C1 segment of cervical spinal cord (tissue), 14 donors: ENCODE data around the gene OR51I2.
A peak's percentile ranks its signal among the peaks of the same experiment; 100 is the strongest.

Source experiments
- DNase-seq, 14 donors: peaks; one replicate each; lab custom pipeline; 2025; lab: John Stamatoyannopoulos, UW

Gene OR51I2, protein sequence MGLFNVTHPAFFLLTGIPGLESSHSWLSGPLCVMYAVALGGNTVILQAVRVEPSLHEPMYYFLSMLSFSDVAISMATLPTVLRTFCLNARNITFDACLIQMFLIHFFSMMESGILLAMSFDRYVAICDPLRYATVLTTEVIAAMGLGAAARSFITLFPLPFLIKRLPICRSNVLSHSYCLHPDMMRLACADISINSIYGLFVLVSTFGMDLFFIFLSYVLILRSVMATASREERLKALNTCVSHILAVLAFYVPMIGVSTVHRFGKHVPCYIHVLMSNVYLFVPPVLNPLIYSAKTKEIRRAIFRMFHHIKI

DNA sequence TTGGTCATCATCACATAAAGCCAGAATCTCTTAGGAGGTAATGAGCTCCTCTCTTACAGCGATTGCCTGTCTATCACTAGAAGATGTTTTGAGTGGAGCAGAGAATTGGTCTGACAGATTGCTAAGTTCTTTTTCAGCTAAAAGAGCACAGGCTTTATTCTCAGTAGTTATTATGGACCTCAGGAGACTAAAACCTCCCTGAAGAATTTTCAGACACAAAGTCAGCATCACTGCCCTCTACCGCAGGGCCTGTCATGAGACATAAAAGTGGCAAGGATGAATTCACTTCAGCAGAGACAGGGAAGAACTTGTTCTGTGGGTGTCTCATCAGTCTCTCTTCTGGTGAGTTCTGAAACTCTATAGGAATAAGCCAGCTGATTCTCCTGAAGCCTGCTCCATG lies at the start of gene OR51I2:
OR51I2 (plus strand) TSS at position 301 of the 400 bp plus-strand sequence. CDS start 4,166 bp downstream, outside the sequence.
- DNase-seq: no peak

DNA sequence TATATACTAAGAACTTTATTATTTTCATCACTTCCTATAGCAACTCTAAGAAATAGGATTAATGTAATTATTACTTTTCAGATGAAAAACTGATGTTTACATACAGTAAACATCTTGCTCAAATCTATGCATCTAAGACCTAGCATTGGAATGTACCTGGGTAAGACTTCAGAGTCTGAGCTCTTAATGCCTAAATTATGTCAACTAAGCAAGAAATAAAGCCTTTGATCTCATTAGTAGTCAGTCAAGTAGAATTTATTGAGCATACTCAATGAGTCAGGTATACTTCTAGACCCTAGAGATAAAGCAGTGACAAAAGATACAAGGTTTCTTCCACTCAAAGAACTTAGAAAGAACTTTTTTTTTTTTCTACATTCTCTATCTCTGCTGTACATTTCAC lies 44.0 kb upstream of the OR51I2 start:
- no peak for DNase-seq

DNA sequence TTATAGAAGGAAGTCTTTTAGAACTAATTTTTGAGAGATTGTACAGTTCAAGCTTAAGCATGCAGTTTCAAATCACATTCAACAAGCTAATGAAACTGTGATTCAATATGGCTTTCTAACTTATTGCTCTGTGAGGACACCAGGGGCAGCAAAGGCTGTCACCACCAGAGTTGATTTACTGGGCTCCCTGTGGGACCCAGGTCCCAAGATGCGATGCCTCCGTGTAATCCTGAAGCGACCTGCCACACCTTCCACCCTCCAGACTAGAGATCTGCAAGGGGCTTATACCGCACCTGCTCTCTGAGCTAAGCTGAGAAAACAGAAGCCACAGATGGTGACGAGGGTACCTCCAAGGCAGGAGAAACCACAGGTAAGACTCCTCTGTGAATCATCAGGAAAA lies 28.1 kb upstream of the OR51I2 start:
- DNase-seq: no peak

DNA sequence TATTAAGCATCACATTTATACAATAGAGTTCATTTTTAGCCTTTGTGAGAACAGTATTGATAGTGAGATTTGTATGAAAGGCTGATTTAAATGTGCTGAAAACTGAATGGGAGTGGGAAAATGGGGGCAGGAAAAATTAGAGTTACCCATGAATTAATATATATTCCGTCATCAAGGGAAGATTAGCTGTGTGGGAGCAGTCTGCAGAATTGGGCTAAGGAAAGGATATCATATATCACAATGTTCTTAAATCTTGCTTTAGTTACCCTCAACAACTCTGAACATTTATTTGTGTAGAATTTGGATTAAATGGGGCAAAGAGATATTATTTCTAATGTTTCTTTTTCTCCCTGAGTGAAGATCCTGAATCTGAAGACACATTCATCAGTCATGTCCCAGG lies 27.3 kb upstream of the OR51I2 start, which contains the start of gene OR51Q1:
OR51Q1 (plus strand) TSS at position 301 of the 400 bp plus-strand sequence; CDS start at position 391, 90 bp downstream.
- no peak for DNase-seq

DNA sequence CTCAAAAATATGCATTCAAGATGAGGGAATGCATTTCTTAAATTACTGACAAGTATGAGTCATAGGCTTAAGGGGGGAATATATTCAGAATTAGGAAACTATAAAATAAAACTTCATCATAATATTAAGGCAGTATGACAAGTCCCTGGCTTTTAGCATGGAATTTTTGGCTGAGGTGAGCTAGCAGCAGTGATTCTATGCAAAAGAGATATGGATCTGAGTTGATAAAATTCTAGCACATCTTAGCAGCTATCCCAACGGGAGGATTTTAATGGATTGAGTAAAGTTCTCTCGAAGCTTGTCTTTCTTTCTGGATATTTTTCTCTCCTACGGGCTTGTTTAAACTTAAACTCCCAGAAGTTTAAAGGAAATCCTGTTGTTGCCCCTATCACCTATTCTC lies 26.0 kb upstream of the OR51I2 start:
- DNase-seq: no peak

DNA sequence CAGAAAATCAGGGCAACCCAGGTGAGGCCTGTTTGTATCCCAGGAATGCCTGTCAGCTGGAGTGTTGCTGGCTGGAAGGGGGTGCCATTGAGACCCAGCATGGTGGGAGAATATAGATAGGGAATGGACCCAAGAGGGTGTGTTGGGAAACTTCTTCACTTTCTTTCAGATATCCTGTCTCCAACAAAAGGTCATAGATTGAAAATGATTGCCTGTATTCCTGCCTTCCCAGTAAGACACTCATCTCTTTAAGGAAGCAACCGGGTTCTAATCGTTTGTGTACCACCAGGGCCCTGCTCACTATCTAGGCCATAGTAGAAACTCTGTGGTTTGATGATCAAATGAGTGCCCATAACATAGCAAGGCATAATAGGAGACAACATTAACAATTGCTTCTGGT lies 7.7 kb upstream of the OR51I2 start, which contains the start of gene OR51I1:
OR51I1 (minus strand) TSS at position 101 of the 400 bp plus-strand sequence; CDS start at position 101, 0 bp downstream.
- DNase-seq: no peak

DNA sequence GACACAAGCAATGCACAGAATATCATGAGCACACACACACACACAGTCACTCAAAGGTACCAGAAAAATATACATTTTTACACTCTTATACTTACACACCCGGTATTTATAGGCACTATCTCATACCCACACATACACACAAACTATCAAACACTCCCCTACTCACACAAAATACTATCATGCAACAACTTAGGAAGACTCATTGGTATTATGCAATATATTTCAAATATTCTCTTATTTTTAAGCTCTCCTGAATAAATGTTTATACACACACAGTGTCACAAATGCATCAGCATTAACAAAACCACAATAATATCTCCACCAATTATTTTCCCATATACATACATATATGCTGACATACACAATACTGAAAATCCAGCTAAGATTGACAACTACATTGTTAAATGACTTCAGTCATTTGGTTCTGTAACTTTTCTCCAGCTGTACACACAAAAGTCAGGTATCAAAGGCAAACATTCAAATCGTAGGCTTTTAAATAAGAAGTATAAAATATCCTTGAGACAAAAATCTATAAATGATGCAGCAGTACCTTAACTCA lies 5.2 kb upstream of the OR51I2 start:
- DNase-seq: no peak

DNA sequence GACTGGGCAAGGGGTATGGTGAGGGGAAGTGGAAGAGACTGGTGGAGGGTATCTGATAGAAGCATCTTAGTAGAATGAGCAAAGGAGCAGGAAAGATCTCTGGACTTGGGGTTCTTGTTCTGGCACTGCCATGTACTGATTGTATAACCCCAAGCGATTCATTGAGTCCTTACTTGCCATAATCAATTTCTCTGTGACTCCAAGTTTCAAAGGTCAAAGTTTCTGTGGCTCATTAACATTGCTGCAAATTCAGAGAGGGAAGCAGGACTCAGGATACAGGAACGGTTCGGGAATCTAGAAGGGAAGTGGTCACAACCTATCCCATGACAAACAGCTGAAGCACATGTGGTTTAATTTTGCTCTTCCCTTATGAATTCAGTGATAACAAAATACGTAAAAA lies 309 bp downstream of the OR51I2 start:
- DNase-seq: no peak

DNA sequence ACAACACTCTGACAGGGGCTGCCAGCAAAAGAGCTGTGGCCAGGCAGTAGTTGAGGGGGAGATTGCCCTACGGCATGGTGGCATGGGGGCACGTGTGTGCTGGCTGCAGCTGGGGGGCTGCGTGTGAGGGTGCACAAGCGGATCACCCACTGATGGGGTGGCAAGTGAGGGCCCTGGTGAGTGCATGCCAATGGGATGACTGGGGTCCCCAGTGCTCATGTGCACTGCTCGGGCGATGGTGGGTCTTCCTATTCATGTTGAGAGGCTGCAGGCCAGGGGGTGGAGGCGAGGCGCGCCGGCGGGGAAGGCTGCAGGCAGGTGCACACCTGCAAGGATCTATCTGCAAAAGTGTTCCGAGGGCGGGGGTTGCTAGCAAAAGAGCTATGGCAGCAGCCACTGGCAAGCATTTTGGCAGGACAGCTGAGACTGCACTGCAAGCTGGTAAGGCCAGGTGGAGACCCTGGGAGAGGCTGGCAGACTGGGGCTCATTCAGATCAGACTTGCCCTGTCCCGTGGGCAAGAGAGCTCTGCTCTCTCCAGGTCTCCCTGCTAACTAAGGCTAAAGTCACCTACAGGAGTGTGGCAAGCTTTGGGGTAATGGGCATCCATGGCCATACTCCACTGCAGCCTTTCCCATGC lies 12.0 kb downstream of the OR51I2 start:
- DNase-seq: no peak

DNA sequence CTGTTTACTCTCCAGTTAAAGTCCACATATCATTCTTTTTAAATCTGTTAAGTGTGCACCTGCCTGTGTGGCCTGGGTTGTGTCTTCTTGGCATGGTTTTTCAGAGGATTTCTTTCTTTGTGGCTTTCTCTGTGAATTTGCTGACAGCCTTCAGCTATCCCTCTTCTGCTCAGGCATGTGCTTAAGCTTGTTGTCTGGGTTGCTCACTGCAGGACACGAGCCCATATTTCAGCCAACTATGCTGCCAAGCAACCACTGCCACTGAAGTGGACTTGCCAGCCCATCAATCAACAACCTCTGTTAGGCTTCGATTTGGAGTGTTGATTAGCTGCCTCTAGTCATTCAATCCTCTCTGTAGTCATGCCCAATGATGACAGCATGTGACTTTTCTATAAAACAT lies 18.4 kb downstream of the OR51I2 start:
- no peak for DNase-seq

DNA sequence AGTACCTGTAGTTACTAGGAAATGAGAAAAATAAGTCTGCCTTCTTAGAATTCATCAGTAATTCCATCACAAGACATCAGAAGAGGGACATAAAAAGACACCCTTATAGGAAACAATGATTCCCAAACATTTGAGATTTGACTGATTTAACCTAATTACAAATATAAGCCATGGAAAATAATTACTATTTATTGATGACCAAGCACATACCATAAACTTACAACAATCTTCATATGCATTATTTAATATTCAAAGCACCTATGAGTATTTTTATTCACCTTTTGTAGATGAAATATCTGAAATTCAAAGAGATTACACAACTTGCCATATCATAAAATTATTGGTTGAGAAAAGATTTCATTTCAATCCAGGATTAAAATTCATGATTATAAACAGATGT lies 24.8 kb downstream of the OR51I2 start:
- DNase-seq: no peak

DNA sequence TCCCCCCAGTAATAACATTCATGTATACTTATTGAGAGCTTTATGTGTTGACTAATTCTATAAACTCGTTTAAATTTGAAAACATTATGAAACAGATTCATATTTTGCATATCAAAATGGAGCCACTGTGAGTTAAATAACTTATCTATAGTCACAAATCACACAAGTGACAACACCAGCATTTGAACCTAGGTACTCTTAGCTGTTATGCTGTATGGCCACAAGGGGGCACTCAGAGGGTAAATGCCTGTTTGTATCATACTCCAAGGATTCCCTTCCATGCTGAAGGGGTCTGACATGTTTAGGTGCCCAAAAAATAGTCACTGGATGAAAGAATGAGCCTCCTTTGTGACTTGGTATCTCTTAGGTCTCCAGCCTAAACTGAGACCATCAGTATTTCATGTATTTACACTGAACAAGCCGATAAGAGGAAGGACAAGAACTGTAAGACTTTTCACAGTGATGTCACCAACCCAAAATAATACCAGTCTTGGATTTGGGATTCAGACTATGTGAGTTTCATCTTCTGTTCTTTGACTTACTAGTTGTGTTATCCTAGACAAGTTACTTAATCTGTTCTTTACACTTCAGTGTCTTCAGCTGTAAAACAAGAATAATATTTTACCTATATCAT lies 27.2 kb downstream of the OR51I2 start:
- DNase-seq: peak in 2 of 14 donors; percentile 1 to 7

DNA sequence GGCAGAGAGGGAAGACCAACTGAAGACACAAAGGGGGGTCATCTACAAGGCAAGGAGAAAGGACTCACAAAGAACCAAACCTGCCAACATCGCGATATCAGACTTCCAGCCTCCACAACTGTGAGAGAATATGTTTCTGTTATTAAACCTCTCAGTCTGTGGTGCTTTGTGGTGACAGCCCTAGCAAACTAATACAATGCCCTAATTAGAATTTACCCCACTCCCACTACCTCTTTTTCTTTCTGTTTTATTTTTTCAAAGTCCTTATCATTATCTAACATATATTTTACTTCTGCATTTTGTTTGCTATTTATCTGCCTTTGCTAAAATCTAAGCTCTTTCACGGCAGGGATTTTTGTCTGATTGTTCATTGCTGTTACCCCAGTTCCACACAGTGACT lies 36.9 kb downstream of the OR51I2 start:
- no peak for DNase-seq

DNA sequence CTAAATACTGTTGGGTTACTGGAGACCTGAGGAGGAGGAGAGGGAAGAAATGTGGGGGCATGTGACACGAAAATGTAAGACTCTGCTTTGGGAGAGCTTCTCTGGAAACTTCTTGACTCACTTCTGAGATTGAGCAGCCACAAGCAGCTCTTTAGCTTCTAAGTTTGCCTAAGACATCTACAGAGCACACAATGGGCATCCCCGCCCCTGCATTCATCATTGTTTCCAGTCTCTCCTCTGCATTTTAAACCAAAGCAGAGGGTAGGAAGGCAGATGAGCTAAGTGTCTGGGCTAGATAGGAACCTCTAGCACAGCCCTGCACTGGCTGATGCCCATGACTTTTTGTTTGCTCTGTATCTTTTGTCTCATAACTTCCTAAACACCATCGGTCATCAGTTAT lies 37.3 kb downstream of the OR51I2 start:
- DNase-seq: no peak

DNA sequence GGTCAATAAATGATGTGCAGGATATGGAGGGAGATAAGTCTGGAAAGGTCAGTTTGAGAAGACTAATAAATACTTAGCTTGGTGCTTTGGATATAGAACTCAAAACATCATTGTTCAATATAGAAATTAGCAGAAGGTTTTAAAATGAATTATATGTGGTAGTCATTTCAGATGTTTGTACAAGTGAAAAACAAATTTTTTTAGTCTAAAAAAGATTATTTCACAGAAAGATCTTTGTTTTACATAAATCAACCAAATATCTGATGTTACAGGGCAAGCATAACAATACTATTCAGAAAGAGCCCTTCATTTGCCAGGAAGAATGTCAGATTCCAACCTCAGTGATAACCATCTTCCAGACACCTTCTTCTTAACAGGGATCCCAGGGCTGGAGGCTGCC lies 39.3 kb downstream of the OR51I2 start, which contains the start of gene OR52D1:
OR52D1 (plus strand) TSS at position 301 of the 400 bp plus-strand sequence; CDS start at position 323, 22 bp downstream.
- no peak for DNase-seq

DNA sequence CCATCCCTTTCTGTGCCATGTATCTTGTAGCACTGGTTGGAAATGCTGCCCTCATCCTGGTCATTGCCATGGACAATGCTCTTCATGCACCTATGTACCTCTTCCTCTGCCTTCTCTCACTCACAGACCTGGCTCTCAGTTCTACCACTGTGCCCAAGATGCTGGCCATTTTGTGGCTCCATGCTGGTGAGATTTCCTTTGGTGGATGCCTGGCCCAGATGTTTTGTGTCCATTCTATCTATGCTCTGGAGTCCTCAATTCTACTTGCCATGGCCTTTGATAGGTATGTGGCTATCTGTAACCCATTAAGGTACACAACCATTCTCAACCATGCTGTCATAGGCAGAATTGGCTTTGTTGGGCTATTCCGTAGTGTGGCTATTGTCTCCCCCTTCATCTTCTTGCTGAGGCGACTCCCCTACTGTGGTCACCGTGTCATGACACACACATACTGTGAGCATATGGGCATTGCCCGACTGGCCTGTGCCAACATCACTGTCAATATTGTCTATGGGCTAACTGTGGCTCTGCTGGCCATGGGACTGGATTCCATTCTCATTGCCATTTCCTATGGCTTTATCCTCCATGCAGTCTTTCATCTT lies 39.8 kb downstream of the OR51I2 start:
- DNase-seq: no peak

DNA sequence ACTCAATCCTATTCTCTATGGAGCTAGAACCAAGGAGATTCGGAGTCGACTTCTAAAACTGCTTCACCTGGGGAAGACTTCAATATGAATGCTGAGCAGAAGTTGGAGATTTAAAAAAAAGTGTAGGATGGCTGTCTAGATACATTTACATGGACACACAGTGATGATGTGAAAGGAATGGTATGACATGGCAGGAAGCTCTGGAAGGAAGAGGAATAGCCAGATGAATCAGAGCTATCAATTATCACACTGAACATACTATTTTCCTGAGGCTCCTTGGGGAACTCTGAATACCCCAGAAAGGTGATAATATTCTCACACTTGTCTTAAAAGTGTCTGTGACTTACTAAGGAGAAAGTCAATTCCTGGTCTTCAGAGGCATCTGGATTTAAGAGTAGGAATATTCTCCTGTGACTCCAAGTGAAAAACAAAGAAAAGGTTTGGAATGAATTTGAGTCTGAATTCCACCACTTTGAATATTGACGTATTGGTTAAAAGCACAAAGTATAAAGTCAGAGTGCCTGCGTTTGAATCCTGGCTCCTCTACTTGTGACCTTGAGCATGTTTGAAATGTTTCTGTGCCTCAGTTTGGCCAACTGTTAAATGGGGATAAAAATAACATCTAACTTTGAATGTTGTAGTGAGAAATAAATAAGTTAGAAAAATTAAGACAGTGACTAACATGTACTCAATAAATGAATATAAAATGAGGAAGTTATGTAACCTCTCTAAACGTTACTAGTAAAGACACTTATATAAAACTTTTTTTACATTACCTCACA lies 40.6 kb downstream of the OR51I2 start:
- DNase-seq: no peak

DNA sequence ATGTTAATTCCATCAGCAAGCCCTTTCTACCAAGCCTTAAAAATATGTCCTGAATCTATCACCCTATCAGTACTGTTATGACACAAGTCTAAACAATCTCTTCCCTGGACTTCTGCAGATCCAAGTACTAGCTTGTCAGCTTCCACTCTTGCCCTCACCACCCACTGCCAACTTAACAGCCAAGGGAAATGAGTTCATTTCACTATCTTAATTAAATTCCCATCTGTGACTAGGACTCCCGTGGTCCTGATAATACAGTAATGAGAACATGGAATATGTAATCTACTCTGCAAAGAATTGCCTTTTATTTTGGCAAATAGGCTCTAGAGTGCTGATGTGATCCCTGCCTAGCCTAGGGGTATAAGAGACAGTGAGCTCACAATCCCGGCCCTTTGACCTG lies 50.5 kb downstream of the OR51I2 start:
- peak in 1 of 14 donors; percentile 23 for DNase-seq

DNA sequence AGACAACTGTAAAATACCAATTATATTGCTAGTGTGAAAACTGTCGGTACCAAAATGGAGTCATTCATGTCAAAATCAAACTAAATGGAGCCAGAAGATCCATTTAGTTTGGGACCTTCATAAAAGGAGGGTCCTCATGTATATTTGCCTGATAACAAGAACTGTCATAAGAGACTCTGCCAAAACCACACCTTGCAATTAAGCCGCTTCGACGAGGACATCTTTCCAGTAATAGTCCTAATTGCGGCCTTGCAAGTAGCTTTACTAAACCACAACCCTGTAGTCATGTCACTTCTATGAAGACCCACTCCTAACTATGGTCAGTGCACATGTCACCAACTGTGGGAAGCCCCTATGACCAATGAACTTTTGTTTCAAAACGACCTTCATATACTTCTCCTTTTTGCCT lies 51.3 kb downstream of the OR51I2 start:
- DNase-seq: no peak

DNA sequence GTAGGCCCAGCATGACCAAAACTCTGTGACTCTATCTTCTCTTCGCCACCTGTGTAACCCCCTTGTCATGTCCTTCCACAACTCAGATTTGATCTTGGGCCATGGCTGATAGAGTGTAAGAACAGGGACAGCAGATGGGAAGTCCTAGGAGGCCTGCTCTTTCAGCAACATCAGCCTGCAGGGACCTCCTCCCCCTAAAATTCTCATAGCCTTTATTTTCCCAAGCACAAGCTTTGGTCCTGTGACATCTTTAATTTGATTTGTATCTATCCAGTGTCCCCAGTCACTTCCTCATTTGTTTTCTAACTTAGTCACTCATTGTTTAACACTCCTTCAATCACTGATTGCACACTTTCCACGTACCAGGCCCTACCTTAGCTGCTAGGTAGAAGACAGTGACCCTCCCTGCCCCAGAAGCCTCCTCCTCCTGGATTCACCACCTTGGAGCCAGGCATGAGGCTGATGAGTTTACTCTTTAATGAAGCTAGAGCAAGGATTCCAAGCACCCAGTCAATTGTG lies 55.3 kb downstream of the OR51I2 start:
- no peak for DNase-seq
